NCI-H1694 (cell line): ENCODE results near the gene TSC1.

Experiments used
- DNase-seq: peaks from one replicate; lab custom pipeline; 2025; lab: John Stamatoyannopoulos, UW

The TSC1 gene

DNA sequence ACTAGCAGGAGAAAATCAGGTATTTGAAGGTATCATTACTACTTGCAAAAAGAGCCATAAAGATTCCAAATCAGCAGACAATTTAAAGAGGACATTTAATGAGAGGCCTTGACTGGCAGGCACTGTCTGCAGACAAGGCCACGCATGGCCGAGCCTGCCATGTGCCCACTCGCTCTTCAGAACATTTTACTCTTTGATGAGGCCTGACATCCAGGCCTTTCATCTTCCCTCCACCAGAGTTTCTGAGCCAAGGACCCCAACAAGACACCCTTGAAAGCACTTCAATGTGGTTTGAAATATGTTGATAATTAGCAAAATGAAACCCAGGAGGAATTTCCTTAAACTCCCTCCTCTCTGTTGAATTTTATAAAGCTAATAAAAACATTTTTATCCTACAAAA is 82.8 kb downstream of the TSC1 start:
- DNase-seq, result no peak

DNA sequence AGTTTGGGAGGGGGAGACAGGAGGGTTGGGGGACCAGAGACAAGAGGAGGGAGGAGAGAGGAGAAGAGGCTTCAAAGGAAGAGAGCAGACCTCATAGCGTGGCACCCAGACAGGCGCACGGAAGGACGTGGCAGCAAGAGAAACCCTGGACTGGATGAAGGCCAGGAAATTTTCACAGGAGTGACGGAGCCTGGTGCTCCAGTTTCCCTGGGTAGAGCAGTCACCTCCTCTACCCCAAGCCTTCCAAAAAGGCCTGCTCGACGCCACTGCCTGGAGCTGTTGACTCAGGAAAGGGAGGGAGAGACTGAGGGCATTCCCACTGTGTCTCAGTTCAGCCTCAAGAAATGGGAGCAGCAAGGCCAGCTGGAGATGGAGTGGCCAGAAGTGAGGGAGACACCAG is 85.7 kb downstream of the TSC1 start:
- no peak for DNase-seq

DNA sequence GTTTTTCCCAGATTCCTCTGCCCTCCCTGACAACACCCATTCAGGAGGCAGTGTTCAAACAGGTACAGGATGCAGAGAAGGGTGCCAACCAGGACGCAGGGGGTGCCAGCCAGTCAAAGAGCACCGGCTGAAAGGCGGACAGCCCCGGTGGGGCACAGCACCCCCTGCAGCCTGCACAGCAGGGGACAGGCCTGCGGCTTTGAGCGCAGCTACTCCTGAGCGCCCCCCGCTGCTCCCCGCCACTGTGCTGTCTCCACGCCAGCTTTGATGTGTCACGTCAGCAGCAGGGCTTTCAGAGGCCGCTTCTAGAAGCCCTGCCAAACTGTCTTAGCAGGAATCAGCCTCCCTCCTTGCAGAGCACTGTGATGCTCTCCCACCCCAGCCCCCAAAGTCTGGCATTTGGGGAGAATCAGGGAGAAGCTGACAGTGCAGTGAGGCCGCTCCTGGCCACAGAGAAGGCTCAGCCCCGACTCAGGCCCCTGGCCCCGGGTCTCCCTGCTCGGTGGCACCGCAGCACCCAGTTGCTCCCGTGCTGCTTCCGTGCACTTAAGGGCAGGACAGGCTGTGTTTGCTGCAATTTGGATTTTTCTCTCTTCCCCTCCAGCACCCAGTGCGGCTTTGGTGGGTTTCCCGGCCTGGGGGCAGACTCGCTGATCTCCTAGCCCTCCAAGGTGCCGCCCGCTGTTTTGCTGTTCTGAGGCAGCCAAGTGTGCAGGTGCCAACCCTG is 86.6 kb downstream of the TSC1 start:
- no peak for DNase-seq

DNA sequence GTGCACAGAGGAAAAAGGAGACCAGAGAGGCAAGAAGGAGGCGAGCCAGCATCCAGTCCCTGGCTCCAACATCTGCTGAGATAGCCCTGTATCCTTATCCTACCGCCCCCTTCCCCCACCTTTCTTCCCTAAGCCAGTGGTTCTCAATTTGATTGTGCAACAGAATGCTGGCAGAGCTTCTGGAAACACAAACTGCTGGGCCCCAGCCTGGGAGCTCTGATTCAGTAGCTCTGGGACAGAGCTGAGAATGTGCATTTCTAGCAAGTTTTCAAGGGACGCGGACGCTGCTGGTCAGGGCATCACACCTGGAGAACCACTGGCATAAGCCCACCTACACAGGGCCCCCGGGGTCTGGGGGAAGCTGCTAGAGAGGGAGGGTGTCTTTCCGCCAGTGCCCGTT is 87.4 kb downstream of the TSC1 start:
- no peak for DNase-seq

DNA sequence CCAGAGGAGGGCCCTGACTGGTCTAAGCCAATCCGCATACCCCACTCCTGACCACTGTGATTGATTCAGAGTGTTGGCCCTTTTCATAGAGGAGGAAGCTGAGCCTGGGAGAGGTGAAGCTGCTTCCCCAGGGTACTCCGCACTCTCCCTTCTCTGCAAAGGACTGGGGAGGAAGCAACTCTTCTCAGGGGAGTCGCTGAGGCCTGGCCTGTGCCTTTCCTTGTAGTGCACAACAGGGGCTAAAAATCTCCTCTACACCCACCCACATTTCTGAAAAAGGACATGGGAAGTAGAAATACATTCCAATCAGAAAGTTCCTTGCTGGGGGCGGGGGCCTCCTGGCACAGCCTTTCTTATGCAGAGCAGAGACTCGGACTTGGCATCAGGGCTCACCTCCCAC is 88.5 kb downstream of the TSC1 start:
- no peak for DNase-seq

DNA sequence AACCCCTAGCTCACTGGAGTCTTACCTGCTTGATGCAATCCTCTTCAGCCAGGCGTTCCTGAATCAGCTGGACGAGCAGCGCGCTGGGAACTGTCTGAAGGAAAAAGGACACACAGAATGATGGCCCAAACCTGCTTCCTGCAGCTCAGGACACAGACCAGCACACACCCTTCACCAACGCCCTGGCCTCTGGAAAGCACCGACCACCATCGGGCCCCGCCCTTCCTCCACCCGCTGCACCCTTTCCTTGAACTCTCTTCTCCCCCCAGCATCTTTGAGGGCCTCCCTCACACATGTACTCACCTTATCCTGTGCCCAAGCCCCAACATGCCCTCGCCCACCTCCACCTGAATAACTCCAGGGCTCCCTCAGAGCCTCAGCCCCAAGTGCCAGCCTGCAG is 89.6 kb downstream of the TSC1 start:
- DNase-seq, result no peak

DNA sequence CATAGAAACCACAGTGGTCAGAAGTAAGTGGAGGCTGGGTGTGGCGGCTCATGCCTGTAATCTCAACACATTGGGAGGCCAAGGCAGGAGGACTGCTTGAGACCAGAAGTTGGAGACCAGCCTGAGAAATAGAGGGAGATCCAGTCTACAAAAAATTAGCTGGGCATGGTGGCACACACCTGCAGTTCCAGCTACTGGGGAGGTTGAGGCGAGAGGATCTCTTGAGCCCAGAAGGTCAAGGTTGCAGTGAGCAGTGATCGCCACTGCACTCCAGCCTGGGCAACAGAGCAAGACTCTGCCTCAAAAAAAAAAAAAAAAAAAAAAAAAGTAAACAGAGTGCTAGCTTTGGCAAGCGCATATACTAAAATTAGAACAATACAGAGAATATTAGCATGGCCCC is 90.9 kb downstream of the TSC1 start:
- DNase-seq, result no peak

DNA sequence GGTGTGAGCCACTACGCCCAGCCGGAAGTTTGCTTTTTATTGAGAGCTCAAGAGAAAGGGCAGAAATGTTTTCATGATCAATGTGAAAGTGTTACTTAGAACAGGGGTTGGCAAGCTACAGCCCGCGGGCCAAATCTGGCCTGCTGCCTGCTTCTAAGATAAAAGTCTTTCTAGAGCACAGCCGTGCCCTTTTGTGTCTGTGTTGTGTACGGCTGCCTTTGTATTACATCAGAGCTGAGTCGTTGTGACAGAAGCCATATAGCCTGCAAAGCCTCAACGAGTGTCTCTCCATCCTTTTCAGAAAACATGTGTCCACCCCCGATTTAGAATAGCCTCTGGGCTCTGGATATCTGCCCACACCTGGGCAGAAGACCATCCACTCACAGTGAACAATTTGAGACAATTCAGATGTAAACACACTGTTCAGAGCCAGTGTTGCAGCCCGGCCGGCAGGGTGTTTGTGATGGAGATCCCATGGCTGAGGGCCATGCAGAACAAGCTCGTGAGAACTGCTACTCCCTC is 95.2 kb downstream of the TSC1 start:
- no peak for DNase-seq

DNA sequence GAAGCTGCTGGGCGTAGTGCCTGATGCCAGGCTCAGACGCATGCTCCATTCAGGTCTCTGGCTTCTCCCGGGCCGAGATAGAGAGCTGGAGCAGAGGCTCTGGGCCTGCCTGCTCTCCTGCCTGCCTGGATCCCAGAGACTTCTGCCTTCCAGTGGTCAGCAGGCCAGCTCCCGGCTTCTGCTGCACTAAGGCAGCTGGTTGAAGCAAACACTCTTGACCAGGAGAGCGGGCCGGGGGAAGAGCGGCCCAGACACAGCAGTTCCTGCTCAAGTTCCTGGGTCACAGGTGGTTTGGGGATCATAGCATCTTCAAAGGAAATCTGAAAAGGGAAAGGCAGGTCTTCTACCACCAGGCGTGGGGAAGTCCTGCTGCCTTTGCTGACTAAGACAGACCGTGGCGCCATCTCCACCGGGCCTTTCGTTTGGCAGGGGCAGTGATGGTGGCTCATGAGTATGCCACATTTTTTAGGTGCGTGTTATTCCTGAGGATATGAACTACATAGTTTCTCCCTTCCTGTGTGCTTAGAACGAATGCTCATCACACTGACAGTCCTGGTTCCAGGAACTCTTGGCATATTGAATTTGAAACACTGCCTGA is 97.4 kb downstream of the TSC1 start:
- DNase-seq, result no peak

DNA sequence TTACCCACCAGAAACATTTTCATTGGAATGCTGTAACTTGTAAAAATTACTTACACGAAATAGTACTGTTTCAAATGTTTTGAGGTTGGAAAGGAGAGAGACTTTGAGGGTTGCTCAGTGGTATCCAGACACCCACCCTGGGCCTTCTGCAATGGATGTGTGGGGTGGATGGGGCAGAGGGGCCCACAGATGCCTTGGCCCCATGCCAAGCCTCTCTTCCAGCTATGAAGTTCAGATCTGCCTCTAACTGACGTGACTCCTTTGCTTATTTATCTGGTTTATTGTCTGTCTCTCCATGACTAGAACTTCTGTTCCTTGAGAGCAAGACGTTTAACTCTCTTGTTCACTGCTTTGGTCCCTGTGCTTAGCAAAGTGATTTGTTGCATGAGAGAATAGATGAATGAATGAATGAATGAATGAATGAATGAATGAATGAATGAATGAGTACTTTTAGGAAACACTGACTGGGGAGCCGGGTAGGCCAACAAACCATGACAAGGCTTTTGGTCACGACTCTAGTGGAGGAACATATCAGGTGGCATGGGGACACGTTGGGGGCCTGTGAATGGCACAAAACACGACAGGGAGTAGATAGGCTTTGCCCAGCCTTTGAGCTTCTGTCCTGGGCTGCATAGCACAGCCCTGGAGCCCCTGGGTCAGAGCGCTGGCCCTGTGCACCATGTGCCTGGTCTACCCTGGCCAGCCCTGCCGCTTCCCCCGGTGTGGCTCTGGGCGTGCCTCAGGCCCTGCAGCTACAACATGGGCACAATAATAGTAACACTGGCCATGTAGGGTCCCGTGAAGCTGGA is 98.1 kb downstream of the TSC1 start:
- DNase-seq, result no peak

DNA sequence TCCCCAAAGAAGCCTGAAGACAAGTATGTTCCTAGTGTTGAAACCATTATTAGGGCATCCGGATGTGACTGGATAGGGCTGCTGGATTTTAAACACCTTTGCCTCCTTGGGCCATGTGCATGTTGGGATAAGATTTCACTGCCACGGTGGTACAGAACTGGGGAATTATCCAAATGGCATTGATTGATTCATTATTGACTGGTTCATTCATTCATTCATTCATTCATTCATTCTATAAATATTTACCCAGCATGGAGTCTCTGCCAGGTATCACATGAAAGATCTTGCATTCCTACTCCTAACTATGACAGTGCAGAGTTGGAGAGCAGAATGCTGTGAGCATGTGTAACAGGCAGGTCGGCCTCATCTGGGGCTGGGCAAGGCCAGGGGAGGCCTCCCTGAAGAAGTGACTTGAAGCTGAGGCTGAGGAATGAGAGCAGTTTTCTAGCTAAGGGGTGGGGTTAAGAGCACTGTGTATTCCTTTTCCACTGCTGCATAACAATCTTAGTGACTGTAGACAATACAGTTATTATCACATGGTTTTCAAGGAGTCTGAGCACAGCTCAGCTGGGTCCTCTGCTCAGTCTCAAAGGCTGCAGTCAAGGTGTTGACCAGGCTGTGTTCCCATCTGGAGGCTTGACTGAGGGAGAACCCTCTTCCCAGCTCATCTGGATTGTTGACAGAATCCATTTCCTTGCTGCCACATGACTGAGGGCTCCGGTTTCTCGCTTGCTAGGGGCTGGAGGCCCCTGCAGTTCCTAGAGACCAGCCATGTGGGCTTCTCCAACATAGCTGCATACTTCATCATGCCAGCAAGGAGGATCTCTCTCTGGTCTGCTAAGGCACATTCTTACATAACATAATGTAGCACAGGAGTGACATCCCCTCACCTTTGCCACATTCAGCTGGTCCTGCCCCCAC is 102.0 kb downstream of the TSC1 start:
- DNase-seq, result no peak
